CD4-positive, alpha-beta T cell treated with Interleukin-6 at 100 ng/mL for 8 hours (primary cell): ENCODE data around the gene CNIH3.
"Not testable (repeated sequence)": the region's sequence is repeated elsewhere in the genome, so short reads cannot be mapped to it uniquely, and the experiment has no call there.

Experiments used
- DNase-seq: peaks from one replicate; pipeline ENCODE4 v3.0.0-alpha.2; 2020; ENCODE audit warnings: mixed read lengths, low spot score

CNIH3 gene

DNA sequence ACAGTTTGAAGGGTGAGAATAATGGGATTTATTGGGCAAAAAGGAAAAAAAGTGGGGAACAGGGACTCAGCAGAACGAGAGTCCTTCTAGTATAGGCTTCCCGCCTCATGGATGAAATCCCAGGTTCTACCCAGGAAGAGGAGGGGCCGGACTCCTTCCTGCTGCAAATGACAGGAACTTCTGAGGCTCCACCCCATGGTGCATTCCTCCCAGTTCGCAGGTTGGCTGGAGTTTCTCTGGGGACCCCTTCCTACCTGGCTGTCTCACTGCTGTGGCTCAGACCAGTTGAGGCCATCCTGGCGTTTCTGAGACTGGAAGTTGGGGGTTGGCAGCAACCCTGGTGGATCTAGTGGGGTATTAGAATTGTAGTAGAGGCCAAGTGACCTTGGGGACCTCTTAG, 27.5 kb downstream of the CNIH3 start:
- DNase-seq: no peak

DNA sequence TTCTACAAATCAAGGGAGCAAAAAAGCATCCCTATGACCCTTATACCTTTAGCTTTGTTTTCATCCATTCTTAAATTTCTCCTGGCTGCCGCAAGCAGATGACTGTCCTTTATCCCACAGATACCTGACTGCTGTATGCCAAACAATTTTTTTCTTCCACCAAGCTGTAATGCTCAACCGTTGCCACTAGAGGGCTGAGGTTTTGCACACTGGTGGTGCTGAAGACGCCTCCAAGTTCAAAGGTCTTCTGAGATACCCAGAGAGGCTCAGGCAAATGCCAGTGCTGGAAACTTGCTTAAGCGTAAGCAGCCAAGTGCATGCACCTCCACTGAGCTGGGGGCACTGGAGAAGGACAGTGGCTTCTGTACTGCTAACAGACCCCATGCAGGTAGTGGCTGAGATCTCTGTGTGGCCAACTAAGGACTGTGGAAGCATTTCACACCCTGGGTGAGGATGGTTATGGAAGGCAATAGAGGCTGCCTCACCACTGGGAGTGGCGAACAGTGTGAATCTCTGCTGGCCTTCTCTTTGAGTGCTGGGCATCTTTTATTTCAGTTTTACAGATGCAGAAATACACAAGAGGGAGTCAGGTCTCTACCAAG, 28.5 kb downstream of the CNIH3 start:
- DNase-seq: peak; percentile 53

DNA sequence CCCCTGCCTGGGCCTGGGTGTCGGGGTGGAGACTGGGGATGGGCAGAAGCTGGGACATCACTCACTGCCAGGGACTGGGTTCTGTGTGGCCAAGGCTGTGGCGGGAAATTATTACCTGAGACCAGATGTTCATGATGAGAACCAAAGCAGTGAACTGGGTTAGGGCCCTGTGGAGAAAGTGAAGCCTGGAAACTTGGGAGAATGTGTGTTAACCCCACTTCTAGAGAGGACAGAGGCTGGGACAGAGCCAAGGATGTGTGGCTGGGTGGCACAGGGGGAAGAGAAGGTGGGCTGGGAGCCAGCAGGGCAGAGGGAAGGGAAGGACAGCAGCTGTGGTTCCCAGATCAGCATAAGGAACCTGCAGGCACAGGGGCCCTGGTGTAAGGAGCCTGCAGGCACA, 31.3 kb downstream of the CNIH3 start:
- no peak for DNase-seq

DNA sequence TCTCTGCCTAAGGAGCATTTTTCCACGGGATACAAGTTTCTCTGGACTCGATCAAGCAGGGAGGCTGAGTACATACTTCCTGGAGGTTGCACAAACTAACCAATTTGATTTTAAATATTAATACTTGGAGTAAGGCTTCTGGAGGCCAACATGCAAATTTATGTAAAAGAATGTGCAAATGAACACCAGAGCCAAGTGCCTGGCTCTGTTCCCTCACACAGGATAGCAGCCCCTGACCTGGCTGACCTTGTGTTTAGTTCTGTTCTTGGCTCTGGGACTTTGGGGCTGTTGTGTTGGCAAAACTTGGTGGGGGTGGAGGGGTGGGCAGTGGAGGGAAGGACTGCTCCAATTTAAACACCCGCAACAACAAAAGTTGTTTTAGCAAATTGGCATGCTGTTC, 34.2 kb downstream of the CNIH3 start:
- DNase-seq: no peak

DNA sequence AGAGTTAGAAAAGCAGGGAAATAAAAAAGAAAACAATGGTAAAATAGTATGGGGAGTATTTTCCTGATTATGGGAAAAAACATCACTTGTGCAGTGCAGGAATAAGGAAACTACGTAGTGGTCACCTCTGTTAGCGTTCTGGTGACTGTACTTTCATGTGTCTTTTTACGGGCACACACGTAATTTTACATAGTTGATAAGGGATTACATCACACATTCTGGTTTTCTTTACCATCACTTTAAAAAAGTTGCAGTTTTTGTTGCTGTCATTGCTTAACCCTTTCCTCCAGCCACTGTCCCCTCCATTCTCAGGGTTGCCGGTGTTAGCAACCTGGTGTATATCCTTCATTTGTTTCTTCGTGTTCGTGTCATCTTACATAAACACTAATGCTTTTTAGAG, 35.1 kb downstream of the CNIH3 start:
- no peak for DNase-seq

DNA sequence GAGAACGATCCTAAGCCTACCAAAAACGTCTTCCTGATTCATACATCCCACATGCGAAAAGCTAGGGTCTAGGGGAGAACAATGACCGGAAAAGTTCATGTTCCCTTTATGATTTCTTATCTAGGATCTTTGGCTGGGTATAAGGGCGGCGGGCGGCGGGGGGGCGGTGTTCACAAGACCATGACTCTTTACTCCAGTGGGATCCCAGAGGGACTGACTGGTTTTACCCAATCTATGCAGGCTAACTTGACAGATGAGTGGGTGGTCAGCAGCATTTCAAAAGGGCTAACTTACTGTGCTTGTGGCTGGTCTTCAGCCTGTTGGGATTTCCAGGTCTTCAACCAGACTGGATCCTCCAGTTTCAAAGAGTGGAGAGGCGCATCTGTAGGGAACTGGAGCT, 40.3 kb downstream of the CNIH3 start:
- DNase-seq: no peak

DNA sequence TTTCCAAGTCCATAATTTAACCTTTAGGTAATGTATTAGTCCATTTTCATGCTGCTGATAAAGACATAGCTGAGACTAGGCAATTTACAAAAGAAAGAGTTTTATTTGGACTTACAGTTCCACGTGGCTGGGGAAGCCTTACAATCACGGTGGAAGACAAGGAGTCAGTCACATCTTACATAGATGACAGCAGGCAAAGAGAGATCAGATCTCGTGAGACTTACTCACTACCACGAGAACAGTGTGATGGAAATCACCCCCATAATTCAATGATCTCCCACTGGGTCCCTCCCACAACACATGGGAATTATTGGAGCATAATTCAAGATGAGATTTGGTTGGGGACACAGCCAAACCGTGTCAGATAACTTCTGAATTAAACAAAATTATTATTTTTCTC, 44.0 kb downstream of the CNIH3 start:
- DNase-seq: no peak

DNA sequence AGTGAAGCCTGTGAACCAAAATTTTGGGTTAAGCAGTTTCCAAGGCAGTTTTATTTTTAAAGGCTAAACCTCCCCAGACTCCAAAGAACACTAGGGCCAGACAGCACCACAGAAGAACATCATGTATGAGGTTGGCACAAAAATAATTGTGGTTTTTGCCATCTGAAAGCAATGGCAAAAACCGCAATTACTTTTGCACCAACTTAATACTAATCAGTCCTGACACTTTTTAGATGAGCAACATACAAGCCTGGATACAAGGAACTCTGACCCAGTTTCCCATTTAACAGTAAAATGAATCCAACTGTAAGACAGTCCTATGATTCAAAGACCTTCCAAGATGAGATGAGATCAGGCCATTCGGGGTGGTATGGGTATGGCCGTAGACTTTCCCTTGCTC, 46.8 kb downstream of the CNIH3 start:
- DNase-seq: no peak

DNA sequence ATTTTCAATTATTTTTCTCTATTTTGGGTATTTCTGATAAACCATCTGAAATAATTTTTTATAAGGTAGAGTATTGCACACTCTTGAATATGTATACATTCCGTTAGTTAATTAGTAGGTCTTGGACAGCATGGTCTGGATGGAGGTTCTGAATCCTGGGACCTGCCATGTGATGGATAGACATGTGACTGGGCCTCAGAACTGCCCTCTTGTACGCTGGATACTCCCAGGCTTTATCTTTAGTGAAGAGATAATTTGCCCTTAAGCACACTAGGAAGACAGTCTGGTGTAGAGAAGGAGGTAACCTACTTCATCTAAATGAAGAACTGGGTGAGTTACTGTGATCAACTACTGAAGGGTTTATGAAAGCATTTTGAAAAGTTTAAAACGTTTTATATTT, 48.9 kb downstream of the CNIH3 start:
- DNase-seq: no peak

DNA sequence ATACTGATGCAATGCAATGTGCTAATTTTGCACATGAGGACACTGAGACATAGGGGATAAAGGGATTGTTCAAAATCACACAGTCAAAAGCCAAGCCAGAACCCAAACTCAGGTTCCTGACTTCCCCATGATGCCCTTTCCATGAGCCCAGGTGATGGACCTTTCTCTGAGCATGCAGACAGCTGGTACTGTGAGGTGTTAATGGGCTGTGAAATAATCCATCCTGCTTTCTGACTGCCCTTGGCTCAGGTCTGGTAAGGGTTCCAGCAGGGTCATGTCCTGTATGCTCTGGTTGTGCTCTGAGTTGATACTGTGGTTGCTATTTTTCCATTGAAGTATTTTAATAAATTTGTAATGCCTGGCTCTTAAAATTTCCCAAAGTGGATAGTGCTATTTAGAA, 50.0 kb downstream of the CNIH3 start:
- DNase-seq: no peak

DNA sequence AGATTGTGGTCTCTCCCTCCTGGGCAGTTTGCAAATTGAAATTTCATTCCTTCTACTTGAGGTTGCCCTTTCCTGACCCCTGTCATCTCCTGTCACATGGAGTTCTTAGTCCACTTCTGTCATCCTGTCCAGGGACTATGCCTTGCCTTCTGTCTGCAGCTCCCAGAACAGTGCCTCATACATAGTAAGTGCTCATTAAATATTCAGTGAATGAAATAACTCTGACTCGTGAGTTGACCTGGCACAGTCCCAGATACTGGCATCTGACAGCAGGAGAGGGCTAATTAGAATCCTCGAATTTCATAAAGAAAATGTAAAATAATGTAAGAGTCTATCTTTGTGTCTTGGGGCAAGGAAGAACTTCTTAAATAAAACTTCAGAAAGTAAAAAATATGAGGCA, 50.8 kb downstream of the CNIH3 start:
- DNase-seq: no peak

DNA sequence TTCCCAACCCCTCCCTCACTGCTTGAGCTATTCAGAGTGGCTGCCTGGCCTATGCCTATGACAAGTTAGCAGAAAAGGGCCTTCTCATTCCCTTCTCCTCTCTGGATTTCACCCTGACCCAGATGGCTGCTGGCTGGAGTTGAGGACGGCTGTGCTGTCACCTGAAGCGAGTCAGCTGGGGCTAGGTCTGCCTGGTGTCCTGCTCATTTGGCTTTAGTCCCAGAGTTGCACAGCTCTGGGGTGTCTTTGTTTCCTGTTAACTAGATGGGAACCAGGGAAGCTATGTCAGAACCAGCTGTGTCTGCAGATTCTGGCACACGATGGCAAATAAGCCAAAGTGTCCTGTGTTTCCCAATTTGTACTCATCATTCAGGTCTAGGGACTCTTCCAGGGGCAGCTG, 52.9 kb downstream of the CNIH3 start:
- no peak for DNase-seq

DNA sequence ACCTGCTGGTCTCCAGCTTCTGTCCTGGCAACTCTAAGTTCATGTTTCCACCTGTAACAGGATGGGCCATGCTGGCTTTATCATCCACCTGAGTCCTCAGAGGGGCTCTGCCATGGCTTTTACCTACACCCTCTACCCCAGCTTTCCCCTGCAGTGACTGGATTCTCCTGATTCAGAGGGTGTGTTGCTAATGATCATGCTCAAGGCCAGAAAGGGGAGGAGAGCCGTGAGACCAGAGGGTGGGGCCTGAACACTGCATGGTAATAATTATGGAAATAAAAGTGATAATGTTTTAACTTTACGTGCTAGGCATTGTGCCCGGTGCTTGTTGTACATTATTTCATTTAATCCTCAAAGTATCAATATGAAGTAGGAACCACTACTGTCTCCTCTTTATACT, 53.3 kb downstream of the CNIH3 start:
- DNase-seq: no peak

DNA sequence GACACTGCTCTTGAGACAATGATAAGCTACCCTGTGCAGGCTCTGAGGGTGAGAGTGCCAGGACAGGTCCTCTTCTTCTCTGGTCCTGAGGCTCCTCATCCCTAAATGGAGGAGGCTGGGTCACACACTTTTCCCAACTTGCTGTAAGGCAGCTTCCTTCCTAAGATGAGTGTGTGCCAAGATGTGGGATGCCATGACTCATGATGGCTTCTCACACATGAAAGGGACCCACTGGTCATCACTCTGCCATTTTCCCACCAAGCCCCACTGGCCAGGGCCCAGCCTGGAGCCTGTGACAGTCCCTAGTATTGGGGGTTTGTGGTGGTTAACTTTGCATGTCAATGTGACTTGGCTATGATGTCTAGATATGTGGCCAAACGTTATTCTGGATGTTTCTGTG, 54.4 kb downstream of the CNIH3 start:
- no peak for DNase-seq

DNA sequence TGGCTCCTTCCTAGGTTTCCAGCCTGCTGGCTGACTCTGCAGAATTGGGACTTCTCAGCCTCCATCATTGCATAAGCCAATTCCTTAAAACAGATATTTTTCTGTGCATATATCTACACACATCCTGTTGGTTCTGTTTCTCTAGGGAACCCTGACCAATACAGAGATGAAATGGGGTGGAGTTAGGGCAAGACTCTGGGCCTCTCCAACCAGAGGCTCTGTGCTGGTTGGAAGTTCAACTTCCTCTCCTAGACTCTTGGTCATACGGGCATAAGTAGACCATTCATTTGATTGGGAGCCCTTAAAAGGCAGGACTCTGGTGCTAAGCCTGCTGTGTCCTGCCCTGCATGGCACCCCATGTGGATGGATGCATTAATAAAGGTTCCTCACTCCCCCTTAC, 55.0 kb downstream of the CNIH3 start:
- DNase-seq: no peak

DNA sequence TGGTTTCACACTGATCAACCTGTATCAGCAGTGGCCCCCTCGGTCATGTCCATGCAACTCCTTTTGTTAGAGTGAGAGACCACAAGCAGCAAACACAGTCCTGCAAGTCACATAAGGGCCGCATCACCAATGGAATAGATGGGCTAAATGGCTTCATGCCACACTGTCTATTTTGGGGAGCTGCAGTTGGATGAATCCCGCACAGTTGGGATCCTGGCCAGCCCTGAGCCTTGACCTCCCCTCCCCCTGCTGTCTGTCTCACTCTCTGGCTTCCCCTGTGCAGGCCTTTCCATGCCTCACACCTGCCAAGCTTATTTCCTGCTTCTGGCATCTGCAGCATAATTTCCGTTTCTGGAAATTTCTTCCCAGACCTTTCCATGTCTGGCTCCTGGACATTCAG, 57.0 kb downstream of the CNIH3 start:
- DNase-seq: no peak

DNA sequence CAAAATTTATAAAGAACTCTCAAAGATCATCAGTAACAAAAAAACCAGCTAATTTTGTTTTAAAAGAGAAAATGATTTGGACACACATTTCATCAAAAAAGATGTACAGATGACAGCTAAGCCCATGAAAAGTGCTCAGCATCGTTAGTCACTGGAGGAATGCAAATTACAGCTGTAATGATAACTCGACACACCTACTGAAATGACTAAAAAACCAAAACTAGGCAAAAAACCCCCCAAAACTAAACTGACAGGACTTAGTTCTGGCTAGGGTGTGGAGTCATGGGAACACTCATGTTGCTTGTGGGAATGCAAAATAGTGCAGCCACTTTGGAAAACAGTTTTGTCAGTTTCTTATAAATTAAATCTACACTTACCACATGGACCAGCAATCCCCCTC, 59.5 kb downstream of the CNIH3 start:
- no peak for DNase-seq

DNA sequence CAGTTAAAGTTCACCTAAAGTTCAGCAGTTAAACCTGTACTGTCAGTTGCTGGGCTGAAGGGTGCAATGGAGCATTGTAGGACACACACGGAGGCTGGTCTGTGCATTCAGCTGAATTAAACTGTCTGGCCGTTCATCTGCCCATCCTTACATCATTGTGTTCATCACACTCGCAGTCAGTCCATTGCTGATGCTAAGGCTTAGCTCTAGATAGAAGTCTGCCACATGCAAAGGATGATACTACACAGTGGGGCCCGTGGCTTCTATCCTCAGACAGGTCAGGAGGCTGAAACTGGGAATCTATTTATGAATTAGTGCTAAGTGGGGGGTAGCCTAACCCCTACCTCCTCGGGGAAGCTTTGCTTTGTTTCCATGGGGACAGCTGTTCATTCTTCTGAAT, 60.4 kb downstream of the CNIH3 start:
- DNase-seq: no peak

DNA sequence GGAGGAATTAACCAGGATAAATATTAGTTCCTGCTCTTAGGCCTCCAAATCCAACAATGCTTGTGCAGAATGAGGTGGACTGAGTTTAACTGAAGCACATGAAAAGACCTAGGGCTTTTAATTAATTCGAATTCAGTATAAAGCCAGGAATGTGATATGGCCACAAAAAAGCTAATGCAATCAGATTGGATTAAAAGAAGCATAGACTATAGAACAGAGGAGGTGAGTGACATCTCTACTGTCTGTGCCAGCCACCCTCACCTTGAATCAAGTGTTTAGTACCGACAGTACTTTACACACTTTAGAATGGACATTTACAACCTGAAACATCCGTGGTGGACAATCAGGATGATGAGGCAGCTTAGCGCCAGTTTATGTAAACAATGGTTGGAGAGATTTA, 62.1 kb downstream of the CNIH3 start:
- DNase-seq: no peak

DNA sequence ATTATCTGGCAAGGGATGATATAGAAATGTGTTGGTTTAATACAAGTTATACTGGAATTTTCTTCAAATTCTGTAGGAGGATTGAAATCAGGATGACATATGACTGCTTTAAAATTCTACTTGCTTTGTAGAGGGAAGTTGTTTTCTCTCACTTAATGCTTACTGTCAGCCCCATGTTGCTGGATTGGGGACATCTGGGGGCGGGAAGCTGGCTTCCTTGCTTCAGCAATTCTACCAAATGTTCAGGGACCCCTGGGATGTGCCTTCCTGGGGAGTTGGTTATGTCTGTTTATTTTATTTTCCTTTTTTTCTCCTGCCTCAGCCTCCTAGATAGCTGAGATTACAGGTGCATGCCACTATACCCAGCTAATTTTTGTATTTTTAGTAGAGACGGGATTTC, 63.5 kb downstream of the CNIH3 start:
- no peak for DNase-seq

DNA sequence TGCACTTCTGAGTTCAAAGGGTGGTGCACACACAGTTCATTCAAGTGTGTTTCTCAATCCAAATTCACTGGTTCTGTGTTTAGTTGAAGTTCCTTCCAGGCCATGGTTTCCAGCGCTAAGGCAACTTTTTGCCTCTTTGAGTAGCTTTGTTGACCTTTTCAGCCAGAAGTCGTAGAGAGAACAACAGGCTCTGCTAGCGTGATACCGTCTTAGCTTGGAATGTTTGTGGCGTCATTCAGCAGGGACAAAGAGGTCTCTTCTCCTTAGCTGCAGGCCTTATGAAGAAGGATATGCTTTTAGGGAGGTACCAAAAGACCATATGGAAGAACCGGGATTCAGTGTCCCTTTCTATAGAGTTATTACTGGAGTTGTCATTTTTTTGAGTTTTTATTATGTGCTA, 65.7 kb downstream of the CNIH3 start:
- no peak for DNase-seq

DNA sequence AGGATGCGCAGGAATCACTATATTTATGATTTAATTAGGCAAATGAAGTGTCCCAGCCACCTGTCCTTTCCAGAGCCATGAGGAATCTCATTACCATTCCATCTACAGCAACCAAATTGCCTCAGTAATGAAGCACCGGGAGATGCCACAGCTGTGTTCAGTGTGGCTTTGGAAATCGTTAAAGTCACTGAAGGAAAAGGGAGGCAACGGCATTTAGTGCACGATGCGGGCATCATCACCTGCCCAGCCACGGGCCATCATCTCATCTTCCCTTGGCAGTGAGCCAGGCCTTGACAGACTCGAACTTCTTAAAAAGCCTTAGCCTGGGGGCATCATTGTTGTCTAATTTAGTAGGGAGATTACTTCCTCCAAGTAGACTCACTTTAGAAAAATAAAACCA, 67.8 kb downstream of the CNIH3 start:
- no peak for DNase-seq

DNA sequence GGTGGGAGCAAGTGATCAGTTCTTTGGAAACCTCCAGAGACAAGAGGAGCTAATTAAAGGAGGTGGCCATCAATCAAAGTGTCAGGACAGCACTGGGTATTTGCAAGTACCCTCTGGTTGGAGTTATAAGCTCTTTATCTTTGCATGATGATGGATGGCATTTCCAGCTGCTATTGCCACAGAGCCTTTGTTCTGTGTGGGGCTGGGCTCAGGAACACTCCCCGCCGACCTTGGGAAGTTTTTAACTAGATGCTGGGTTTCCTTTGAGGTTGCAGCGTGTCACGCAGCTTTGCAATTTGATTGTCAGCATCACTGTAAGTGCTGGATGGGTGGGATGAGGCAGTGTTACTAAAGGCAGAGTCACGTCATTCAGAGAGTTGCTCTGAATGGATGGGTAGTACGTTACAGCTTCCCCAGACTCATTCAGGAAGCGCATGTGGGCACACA, 68.9 kb downstream of the CNIH3 start:
- DNase-seq: no peak

DNA sequence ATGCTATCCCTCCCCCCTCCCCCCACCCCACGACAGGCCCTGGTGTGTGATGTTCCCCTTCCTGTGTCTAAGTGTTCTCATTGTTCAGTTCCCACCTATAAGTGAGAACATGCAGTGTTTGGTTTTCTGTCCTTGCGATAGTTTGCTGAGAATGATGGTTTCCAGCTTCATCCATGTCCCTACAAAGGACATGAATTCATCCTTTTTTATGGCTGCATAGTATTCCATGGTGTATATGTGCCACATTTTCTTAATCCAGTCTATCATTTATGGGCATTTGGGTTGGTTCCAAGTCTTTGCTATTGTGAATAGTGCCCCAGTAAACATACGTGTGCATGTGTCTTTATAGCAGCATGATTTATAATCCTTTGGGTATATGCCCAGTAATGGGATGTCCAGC, 70.0 kb downstream of the CNIH3 start:
- DNase-seq: not testable (repeated sequence)

DNA sequence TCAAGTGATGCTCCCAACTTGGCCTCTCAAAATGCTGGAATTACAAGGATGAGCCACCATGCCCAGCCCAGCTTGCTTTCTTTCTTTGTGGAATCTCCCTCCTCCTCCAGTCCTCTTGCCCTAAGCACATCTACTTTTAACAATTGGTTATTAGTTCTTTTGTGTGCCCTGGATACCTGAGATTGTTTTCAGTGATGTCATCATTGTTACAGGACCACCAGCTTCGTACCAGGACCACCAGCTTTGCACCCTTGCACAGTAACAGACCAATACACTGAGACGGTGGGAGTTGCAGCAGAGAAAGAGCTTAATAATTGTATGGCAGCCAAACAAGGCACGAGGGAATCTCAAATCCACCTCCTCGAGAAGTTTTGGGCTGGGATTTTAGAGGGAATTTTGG, 71.3 kb downstream of the CNIH3 start:
- no peak for DNase-seq
